Effector memory CD8-positive, alpha-beta T cell (primary cell): ENCODE results near the gene GOLPH3L.
"Not testable (repeated sequence)": the region's sequence is repeated elsewhere in the genome, so short reads cannot be mapped to it uniquely, and the experiment has no call there.

Experiments used
- ATAC-seq: fragments of 150-1000 bp; cut with Tn5 transposase; replicated peaks from 2 replicates; pipeline ENCODE4 v1.10.0; 2021; ENCODE audit warnings: mild to moderate bottlenecking, moderate library complexity
- DNase-seq, 3 experiments: peaks; one replicate each; pipeline ENCODE4 v3.0.0; 2021
- H3K27ac Mint-ChIP-seq, 2 donors: one replicate each; pipeline ENCODE4 v1.8.0; 2022; ENCODE audit warnings: mild to moderate bottlenecking in 2 of 2, mixed read lengths in 2 of 2, moderate library complexity in 2 of 2
- H3K27me3 Mint-ChIP-seq, 2 donors: one replicate each; pipeline ENCODE4 v1.8.0; 2022; ENCODE audit warnings: mixed read lengths in 2 of 2
- H3K36me3 Mint-ChIP-seq: one replicate; pipeline ENCODE4 v1.8.0; 2022; ENCODE audit warnings: mild to moderate bottlenecking, moderate library complexity, mixed read lengths; ENCODE audit not compliant: insufficient read depth
- H3K4me1 Mint-ChIP-seq, 2 donors: one replicate each; pipeline ENCODE4 v1.8.0; 2022; ENCODE audit warnings: low read depth in 2 of 2, mixed read lengths in 2 of 2
- H3K4me3 Mint-ChIP-seq, 2 donors: one replicate each; pipeline ENCODE4 v1.8.0; 2022; ENCODE audit warnings: mild to moderate bottlenecking in 2 of 2, mixed read lengths in 2 of 2, moderate library complexity in 2 of 2
- H3K9me3 Mint-ChIP-seq, 2 donors: one replicate each; pipeline ENCODE4 v1.8.0; 2022; ENCODE audit warnings: mixed read lengths in 2 of 2

The GOLPH3L gene

DNA sequence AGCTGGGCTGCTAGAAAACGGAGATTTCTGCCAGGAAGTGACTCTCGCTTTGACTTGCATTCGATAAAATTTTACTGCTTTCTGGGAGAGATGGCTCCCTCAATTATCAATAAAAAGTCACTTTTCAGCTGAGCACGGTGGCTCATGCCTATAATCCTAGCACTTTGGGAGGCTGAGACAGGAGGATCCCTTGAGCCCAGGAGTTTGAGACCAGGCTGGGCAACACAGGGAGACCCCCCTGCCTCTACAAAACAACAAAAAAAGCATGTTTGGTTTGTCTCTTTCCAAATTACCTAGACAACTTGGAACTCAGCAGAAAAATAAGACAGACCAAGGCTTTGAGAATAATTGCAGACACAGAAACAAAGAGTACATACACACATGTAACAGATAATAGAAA, 54.7 kb downstream of the GOLPH3L start:
- Mint-ChIP-seq H3K27ac (no peak overlapping the region), H3K4me1 (no peaks in the 10 kb centered on the region), H3K9me3 (no peaks in the 10 kb centered on the region), H3K36me3 (peaks cover 12% of the 10 kb centered on the region), H3K27me3 (no peaks in the 10 kb centered on the region), H3K4me3 (no peak overlapping the region)
- DNase-seq (no peak), ATAC-seq (no peak)

DNA sequence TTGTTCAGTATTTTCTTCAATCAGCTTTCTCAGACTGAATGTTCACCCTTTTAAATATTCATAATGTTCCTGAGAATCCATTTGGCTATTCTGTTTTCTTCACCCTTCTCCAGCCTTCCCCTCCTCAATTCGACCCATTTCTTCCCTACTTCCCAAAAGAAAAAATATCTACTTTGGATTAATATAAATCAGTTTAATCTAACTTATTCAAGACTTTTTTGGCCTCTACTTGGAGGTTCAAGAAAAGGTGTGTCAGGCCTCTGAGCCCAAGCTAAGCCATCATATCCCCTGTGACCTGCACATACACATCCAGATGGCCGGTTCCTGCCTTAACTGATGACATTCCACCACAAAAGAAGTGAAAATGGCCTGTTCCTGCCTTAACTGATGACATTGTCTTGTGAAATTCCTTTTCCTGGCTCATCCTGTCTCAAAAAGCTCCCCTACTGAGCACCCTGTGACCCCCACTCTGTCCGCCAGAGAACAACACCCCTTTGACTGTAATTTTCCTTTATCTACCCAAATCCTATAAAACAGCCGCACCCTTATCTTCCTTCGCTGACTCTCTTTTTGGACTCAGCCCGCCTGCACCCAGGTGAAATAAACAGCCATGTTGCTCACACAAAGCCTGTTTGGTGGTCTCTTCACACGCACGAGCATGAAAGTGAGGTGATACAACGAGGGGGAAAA, 55.7 kb downstream of the GOLPH3L start:
- not testable (repeated sequence) for H3K4me1 Mint-ChIP-seq, H3K4me3 Mint-ChIP-seq

DNA sequence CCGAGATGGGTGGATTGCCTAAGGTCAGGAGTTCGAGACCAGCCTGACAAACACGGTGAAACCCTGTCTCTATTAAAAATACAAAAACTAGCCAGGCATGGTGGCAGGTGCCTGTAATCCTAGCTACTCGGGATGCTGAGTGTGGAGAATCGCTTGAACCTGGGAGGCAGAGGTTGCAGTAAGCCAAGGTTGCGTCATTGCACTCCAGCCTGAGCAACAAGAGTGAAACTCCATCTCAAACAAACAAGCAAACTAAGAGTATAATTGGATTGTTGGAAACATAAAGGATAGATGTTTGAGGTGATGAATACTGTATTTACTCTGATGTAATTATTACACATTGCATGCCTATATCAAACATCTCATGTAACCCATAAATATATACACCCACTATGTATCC, 58.5 kb downstream of the GOLPH3L start:
- not testable (repeated sequence) for H3K27me3 Mint-ChIP-seq, H3K9me3 Mint-ChIP-seq, ATAC-seq, H3K27ac Mint-ChIP-seq, H3K4me3 Mint-ChIP-seq, H3K4me1 Mint-ChIP-seq, H3K36me3 Mint-ChIP-seq, DNase-seq

More for the DNA sequence above, 55.7 kb downstream of the GOLPH3L start:
- not testable (repeated sequence) for ATAC-seq, H3K27ac Mint-ChIP-seq, H3K36me3 Mint-ChIP-seq, H3K9me3 Mint-ChIP-seq, DNase-seq, H3K27me3 Mint-ChIP-seq

DNA sequence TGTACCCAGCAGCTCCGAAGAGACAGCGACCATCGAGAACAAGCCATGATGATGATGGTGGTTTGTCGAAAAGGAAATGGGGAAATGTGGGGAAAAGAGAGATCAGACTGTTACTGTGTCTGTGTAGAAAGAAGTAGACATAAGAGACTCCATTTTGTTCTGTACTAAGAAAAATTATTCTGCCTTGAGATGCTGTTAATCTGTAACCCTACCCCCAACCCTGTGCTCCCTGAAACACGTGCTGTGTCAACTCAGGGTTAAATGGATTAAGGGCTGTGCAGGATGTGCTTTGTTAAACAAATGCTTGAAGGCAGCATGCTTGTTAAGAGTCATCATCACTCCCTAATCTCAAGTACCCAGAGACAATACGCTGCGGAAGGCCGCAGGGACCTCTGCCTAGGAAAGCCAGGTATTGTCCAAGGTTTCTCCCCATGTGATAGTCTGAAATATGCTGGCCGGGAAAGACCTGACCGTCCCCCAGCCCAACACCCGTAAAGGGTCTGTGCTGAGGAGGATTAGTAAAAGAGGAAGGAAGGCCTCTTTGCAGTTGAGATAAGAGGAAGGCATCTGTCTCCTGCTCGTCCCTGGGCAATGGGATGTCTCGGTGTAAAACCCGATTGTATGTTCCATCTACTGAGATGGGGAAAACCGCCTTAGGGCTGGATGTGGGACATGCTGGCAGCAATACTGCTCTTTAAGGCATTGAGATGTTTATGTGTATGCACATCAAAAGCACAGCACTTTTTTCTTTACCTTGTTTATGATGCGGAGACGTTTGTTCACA, 61.9 kb downstream of the GOLPH3L start:
- H3K9me3 Mint-ChIP-seq, H3K27me3 Mint-ChIP-seq, H3K36me3 Mint-ChIP-seq, H3K27ac Mint-ChIP-seq, H3K4me3 Mint-ChIP-seq, H3K4me1 Mint-ChIP-seq, ATAC-seq, DNase-seq: not testable (repeated sequence)

DNA sequence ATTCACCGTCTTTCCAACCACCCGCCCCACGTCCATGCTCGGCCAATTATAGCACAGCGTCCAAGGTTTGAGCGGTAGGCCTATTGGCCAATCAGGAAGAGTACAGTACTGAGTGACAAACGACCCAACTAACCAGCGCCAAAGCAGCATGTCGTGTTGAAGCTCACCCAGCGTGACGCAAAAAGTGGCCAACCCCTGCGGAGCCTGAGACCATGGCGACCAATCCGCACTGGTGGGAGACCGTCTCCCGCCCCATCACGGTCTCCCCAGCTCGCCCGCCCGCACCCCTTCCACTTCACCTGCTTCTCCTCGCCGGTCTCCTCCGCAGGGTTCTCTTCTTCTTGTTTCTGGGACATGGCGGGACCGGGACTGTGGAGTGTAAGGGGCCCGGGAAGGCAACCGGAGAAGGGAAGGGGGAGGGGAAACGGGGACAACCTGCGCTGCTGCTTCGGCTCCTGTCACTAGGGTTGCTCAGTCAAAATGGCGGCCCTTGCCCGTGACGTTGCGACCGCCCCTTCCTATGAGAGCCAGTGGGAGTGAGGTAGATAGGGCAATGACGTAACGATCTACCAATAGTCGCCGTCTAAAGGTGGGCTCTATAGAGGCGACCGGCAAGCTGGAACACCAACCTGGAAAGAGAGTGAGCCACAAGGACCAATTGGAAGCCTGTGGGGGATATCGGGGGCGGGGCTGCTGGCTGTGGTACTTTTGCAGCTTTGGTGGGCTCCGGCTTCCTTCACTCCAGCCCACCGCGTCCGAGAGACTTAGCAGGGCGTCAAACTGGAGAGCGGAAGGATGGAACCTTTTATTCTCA, 67.6 kb downstream of the GOLPH3L start, which contains the start of gene ENSA:
ENSA (minus strand) TSS at position 498 of the 814 bp plus-strand sequence; CDS start at position 356, 142 bp downstream.
- peaks cover 0 to 8% of the 10 kb centered on the region in 2 donors for H3K4me1 Mint-ChIP-seq
- no peak within 1 kb of the TSS for H3K27ac Mint-ChIP-seq
- ATAC-seq: peak; percentile 84
- H3K4me3 Mint-ChIP-seq: no peak within 1 kb of the TSS
- no peaks in the 10 kb centered on the region for H3K27me3 Mint-ChIP-seq
- peak; percentile 91 to 94 (median 94) for DNase-seq
- peaks cover 40% of the 10 kb centered on the region for H3K36me3 Mint-ChIP-seq
- no peaks in the 10 kb centered on the region for H3K9me3 Mint-ChIP-seq

DNA sequence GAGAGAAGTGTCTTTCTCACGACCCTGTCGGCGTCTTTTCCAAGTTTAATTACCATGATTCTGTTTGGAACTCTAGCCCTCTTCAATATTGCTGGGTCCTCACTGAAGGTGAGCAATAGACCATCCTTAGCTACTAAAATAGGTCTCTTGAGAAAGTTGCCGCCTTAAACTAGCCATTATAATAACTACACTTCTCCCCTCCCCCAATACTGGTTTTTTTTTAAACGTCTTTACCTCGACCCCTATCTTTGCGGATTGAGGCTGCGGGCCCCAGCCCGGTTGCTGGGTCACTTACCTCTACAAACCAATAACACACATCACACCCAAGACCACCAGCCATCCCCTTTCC, 68.2 kb downstream of the GOLPH3L start:
- ATAC-seq (no peak), DNase-seq (no peak)
- no peak overlapping the region for H3K4me3 Mint-ChIP-seq
- peaks cover 46% of the 10 kb centered on the region for H3K36me3 Mint-ChIP-seq
- H3K27ac Mint-ChIP-seq: no peak overlapping the region
- no peaks in the 10 kb centered on the region for H3K27me3 Mint-ChIP-seq
- H3K4me1 Mint-ChIP-seq: peaks cover 0 to 8% of the 10 kb centered on the region in 2 donors
- no peaks in the 10 kb centered on the region for H3K9me3 Mint-ChIP-seq

DNA sequence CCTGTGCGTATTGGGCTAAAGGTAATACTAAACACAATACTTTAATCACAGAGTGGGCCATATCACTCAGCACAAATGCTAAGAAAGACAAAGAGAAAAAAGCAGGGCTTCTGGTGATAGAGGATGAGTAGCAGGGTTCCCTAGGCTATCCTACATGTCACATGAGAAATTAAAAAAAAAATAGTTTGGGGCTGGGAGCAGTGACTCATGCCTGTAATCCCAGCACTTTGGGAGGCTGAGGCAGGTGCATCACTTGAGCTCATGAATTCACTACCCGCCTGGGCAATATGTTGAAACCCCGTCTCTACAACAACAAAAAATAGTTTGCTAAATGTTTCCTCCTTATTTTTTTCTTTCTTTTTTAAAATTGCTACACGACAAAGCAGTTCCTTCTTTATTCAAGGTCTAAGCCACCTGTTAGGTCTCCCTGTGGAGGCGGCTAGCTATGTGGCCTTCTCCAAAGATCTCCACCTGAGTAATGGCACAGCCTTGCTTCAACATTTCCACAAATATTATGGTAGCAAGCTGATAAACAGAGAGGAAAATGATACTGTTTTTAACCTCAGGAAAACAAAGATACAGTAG, 69.0 kb downstream of the GOLPH3L start:
- no peak for DNase-seq
- ATAC-seq: no peak
- Mint-ChIP-seq H3K4me1 (peaks cover 0 to 8% of the 10 kb centered on the region in 2 donors), H3K4me3 (no peak overlapping the region), H3K27me3 (no peaks in the 10 kb centered on the region), H3K27ac (no peak overlapping the region), H3K9me3 (no peaks in the 10 kb centered on the region), H3K36me3 (peaks cover 54% of the 10 kb centered on the region)

DNA sequence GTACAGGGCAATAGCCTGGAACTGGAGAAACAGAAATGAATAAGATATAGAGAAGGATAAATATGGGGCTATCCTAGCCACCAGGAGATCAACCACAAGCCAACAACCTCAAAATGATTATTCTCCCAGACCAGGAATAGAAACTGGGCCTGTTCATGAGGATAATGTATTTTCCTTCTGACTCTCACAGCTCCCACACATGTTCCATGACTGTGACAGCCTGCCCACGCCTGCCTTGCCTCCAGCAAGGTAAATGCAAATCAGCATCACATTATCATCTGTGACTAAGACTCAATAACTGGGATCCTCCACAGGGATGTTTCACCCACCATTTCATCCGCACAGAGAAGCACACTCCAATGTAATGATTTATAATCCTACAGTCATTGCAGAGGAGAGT, 70.8 kb downstream of the GOLPH3L start:
- Mint-ChIP-seq H3K36me3 (peaks cover 72% of the 10 kb centered on the region), H3K27ac (no peak overlapping the region), H3K4me1 (peaks cover 8 to 15% of the 10 kb centered on the region in 2 donors)

DNA sequence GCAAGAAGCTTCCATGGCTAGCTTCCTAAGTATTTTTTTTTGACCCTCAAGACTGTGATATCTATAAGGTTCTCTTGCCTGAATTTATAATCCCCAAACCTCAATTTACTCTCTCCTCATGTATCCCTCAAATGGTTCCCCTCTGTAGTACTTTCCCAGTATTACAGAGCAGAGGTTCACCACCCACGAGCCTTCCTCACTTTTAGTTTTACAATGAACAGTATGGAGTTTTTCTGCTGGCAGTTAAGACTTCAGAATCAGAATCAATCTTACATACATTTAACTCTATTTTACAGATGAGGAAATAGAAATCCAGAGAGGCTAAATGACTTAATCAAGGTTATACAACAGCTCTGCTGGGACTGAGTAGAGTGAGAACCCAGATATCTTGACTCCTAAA, 72.4 kb downstream of the GOLPH3L start:
- peaks cover 80% of the 10 kb centered on the region for H3K36me3 Mint-ChIP-seq
- H3K4me1 Mint-ChIP-seq: peaks cover 14 to 21% of the 10 kb centered on the region in 2 donors
- not testable (repeated sequence) for ATAC-seq, H3K27me3 Mint-ChIP-seq, H3K9me3 Mint-ChIP-seq, H3K4me3 Mint-ChIP-seq, DNase-seq
- peak overlapping the region; percentile 17 to 20 for H3K27ac Mint-ChIP-seq

More for the DNA sequence above, 70.8 kb downstream of the GOLPH3L start:
- H3K9me3 Mint-ChIP-seq: no peaks in the 10 kb centered on the region
- H3K4me3 Mint-ChIP-seq: no peak overlapping the region
- ATAC-seq (no peak), DNase-seq (no peak)
- no peaks in the 10 kb centered on the region for H3K27me3 Mint-ChIP-seq

DNA sequence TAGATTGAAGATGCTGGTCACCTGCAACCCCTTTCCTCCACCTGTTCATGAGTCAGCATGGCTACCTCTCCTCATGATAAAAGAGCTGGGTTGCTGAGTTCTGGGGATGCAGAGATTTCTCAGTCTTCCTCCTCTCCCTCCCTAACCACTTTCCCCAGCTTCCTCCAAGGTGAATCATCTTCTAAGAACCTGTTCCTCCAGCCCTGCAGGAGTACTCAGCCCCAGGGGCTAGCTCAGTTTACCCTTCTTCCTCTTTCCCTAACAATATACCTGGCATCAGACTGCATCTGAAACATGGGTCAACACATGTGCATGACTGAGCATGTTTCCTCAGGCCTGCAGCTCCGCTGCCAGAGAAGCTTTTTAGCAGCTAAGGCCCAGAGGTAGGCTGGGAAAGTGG, 72.8 kb downstream of the GOLPH3L start:
- Mint-ChIP-seq H3K36me3 (peaks cover 83% of the 10 kb centered on the region), H3K27ac (peak overlapping the region; percentile 17 to 20), H3K4me1 (peaks cover 18 to 21% of the 10 kb centered on the region in 2 donors)
- not testable (repeated sequence) for H3K27me3 Mint-ChIP-seq, H3K9me3 Mint-ChIP-seq, DNase-seq, H3K4me3 Mint-ChIP-seq, ATAC-seq

DNA sequence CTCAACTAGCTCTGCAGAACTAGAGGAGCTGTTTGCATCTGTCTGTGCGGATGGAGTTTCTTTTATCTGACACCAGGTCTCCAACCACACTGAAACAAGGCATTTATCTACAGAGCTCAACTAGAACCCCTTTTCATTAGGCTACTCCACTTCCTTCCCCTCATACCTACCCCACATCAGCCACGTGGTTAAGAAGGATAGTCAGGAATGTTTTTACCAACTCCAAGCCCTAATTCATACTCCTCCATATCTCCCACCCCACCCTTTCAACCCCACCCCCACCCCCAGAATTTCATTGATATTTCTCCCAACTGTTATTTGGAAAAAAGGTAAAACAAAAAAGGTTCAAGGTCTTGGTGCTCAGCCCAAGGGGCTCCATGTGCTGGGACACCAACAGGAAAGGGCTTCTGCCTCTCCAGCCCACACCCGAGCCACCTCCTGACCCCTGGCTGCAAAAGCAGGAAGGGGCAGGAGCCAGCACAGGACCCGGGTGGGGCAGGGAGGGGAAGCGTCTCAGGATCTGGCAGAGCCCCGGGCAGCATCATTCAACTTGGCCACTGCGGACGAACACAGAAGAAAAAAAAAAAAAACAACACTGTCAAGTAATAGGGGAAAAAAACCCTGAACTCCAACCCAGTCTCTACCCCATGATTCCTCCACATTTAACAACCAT, 74.5 kb downstream of the GOLPH3L start:
- Mint-ChIP-seq H3K27me3 (no peaks in the 10 kb centered on the region), H3K9me3 (no peaks in the 10 kb centered on the region), H3K27ac (peak overlapping the region; percentile 81 to 91), H3K36me3 (peaks cover 85% of the 10 kb centered on the region), H3K4me3 (peak overlapping the region in 1 of 2 donors; percentile 26), H3K4me1 (peaks cover 13 to 18% of the 10 kb centered on the region in 2 donors)
- ATAC-seq (no peak), DNase-seq (no peak)

DNA sequence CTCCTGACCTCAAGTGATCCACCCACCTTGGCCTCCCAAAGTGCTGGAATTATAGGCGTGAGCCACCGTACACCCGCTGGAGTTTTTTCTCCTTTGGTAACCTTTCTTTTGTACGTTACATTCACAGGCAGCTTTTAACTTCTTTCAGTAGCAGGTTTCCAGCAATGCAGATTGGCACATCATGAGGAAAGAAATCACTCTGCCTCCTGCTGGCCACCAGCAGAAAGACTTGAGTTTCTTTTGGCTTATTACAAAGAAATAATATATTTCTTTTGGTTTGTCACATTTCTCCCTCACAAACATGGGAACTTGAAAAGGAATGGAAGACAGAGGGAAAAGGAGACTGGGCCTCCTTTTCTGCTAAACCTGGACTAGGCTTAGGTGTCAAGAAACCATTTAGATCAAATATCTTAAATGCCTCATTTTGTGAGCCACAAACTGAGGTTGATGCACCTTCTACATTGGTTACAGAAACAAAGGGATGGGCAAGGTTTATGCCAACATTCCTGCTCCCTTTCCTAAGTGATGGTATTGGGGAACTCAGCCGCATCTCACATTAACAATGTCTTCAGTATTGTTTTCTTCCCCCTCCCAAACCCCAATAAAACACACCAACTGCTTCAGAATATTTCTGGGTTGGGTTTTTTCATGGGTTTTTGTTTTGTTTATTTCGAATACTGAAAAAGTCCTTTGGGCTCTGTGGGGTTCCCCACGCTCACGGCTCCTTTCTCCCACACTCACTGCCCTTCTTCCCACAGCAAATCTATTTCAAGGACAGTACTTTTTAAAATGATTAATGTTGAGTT, 75.3 kb downstream of the GOLPH3L start:
- H3K27me3 Mint-ChIP-seq: no peaks in the 10 kb centered on the region
- peak overlapping the region in 1 of 2 donors; percentile 26 for H3K4me3 Mint-ChIP-seq
- H3K36me3 Mint-ChIP-seq: peaks cover 83% of the 10 kb centered on the region
- no peaks in the 10 kb centered on the region for H3K9me3 Mint-ChIP-seq
- peak; percentile 84 for ATAC-seq
- peak overlapping the region; percentile 81 to 91 for H3K27ac Mint-ChIP-seq
- peaks cover 17 to 23% of the 10 kb centered on the region in 2 donors for H3K4me1 Mint-ChIP-seq
- DNase-seq: peak; percentile 57 to 63 (median 58)
